GM12873 (cell line): ENCODE results near the gene GIPC3.

ENCODE experiments used
- CTCF ChIP-seq: IDR thresholded peaks from 2 replicates; pipeline ENCODE4 v1.5.1; 2012; ENCODE audit warnings: low read depth, mild to moderate bottlenecking, moderate library complexity, low read length, control low read depth; ENCODE audit not compliant: insufficient read depth; ENCODE audit errors: missing control alignments

The GIPC3 gene

DNA sequence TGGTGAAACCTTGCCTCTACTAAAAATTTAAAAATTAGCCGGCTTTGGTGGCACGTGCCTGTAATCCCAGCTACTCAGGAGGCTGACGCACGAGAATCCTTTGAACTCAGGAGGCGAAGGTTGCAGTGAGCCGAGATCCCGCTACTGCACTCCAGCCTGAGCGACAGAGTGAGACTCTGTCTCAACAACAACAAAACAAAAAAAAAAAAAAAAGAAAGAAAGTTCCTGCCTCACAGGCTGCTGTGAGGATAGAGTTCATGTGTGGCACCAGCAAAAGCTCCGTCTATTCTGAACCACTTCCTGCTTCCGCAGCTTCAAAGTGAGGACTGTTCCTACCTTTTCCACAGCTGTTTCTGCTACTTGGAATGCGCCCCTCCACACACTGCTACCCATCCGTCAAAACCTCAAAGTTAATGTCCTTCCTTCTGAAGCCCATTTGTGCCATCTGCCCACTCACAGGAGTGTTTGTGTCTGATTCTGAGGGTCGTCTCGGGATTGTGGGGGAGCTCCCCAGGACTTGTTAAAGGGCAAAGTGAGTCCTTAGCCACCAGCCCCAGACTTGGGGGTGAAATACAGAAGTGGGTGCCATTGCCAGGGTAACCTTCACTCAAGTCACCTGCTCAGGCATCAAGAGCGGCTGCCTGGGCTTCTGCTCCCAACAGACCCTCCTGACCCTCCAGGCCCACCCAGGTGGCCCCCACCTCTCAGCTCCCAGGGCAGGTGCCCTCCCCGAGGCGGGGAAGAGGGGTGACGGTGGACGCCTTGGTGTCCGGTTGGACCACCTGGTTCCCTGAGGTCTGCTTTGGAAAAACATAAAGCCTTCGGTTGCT, 30.8 kb upstream of the GIPC3 start:
- no peak for TF ChIP-seq CTCF

DNA sequence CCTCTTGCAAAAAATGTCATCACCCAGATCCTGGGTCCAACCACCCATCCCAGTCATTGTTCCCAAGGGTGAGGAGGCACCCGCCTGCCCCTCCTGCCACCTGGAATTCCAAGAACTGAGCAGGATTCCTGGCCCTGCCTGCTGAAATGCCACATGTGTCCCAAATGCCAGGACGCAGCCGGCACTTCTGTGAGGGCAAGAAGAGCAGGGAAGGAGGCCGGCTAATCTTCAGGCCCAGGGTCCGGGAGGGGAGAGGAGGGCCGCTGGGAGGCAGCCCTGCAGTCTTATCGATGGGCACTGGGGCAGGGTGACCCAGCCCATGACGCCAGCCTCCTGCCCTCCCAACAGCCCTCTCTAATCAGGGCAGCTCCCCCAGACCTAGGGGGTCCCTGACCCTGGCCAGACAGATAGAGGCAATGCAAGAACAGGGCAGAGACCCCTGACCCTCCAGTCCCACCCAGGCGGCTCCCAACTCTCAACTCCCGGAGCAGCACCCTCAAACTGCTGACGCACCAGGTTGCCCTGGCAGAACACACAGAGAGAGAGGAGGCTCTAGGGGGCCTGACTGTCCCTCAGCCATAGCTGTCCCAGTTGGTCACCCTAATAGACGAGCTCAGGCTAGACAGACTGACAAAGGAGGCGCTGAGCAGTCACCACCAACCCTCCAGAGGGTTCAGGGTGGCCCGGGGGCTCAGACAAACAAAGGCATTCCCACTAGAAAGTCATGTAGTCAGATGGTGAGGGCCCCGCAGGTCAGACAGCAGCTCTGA, 29.4 kb upstream of the GIPC3 start:
- TF ChIP-seq CTCF = no peak

DNA sequence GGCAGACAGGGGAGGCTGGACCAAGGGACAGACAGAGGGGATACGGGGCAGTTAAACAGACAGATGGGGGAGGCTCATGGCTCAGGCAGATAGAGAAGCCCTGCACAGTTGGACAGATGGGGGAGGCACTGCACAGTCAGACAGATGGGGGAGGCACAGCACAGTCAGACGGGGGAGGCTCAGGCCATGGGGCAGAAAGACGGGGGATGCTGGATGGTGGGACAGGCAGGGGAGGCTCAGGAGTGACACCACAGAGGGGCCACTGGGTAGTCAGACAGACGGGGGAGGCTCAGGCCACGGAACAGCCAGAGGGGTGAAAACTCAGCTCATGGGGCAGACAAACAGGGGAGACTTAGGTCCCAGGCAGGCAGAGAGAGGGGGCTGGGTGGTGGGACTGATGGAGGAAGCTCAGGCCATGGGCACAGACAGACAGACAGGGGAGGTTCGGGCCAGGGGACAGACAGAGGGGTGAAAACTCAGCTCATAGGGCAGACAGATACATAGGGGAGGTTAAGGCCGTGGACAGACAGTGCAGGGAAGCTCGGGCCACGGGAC, 28.8 kb upstream of the GIPC3 start:
- TF ChIP-seq CTCF = no peak

GRCh38 chr19:3556978-3557460, 28.3 kb upstream of the GIPC3 start:
- no peak for TF ChIP-seq CTCF

- TF ChIP-seq CTCF = no peak
Observed at GRCh38 chr19:3557461-3558248, 27.6 kb upstream of the GIPC3 start, which contains the start of gene MFSD12. Gene MFSD12, minus strand, starts transcription at chr19:3557586. Its CDS starts 183 bp downstream, at chr19:3557403.

GRCh38 chr19:3563709-3564524, 21.4 kb upstream of the GIPC3 start:
- no peak for TF ChIP-seq CTCF
